Right lobe of liver (tissue), 4 donors: ENCODE measurements around the gene TMEM207.

ENCODE experiments used
- CTCF ChIP-seq, 4 donors: fragments of 200-600 bp in 3 of 4; fragments of 450-650 bp in 1 of 4; IDR thresholded peaks; one replicate each; pipeline versions ENCODE4 v1.5.1 to v1.8.0; 2016 to 2022; ENCODE audit warnings: antibody characterized with exemption in 4 of 4, mild to moderate bottlenecking in 2 of 4
- POLR2A ChIP-seq: fragments of 450-650 bp; IDR thresholded peaks from one replicate; pipeline ENCODE4 v1.6.1; 2017; ENCODE audit warnings: antibody characterized with exemption, mild to moderate bottlenecking
- donor health status: DM: no; HTN: no; CAD: no.
- donor health status: DM: no; HTN: no; CAD: no.
- donor health status: DM: no; HTN: yes; CAD: no.

DNA sequence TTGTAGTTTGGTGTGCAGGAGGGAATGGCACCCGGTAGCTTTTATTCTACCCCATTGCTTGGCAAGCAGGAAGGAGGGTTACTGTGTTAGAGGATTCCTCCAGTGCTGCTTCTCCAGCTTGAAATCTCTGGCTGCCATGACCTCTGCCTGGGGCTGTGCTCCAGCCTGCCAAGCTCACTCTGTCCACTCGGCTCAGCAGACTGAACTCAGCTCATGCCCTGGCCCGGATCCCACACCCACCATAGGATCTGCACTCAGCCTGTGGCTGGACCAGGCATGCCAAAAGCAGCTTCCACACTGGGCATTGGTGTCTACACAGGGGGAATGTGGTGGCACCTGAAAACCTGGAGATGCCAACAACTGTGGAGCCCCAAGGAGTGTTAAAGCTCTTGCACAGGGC, 35.4 kb downstream of the TMEM207 start:
- TF ChIP-seq CTCF (IDR thresholded peaks at IDR 0.05) (no peak), POLR2A (no peak)
